ENCODE data around the gene TIMP3. TPM values are rescaled to one million over a fixed set of nuclear protein-coding genes. Genes with fewer than 3 reads are reported as not detected.

Gene TIMP3
- total and polyA plus RNA-seq, 2 donors (not counting 3 experiments of a cell fraction or from before 2014, with no cell fraction given): 0.22 to 2.0 TPM

GRCh38 chr22:32905400-32905799 lies 103.9 kb downstream of the TIMP3 start:
- peaks cover 4% of the 10 kb centered on the region for H3K9me3 ChIP-seq (replicated peaks; ENCODE audit: control insufficient read depth, insufficient read depth, low read length)
- dilution Hi-C loops (cut with MboI; ENCODE audit: extremely low pct_ligation_motif_present, low sequenced_read_pairs): no loop called here
- TF ChIP-seq JUN (IDR thresholded peaks at IDR 0.05; ENCODE audit: borderline replicate concordance, insufficient read depth, insufficient read length, low read depth): no peak
- no peak for TF ChIP-seq CTCF (IDR thresholded peaks at IDR 0.05; ENCODE audit: extremely low read depth in 1 of 2, insufficient read depth in 1 of 2, low read depth in 1 of 2, low read length in 2 of 2)
- TF ChIP-seq GATA2 (IDR thresholded peaks at IDR 0.05; ENCODE audit: insufficient read depth, insufficient read length, low read depth, low read length): no peak
- TF ChIP-seq POLR2AphosphoS5 (IDR thresholded peaks at IDR 0.05; ENCODE audit: insufficient read depth, low read depth, low read length): no peak
- TF ChIP-seq MAX (IDR thresholded peaks at IDR 0.05; ENCODE audit: insufficient read depth, insufficient read length): no peak
- no peak for TF ChIP-seq MYC (IDR thresholded peaks at IDR 0.05; ENCODE audit: low read depth, low read length)
- TF ChIP-seq POLR2A (IDR thresholded peaks at IDR 0.05; ENCODE audit: low read depth, low read length): no peak
- TF ChIP-seq EZH2 (IDR thresholded peaks at IDR 0.05; ENCODE audit: borderline replicate concordance, low read depth, low read length, severe bottlenecking): no peak
- TF ChIP-seq FOS (IDR thresholded peaks at IDR 0.05; ENCODE audit: borderline replicate concordance, insufficient read depth, low read length): no peak
- H3K4me1 ChIP-seq (ENCODE audit: control insufficient read depth, extremely low read depth, insufficient read depth, low read length): no peaks in the 10 kb centered on the region
- CTCF ChIA-PET: no interaction called here
- no peak overlapping the region for H3K9ac ChIP-seq (replicated peaks; ENCODE audit: extremely low read depth, insufficient read depth, low read length)
- no peaks in the 10 kb centered on the region for H3K36me3 ChIP-seq (ENCODE audit: control insufficient read depth in 2 of 2, extremely low read depth in 1 of 2, insufficient read depth in 2 of 2, low read length in 2 of 2)
- BruUV-seq (replicated peaks): no TSS peak
- no peak overlapping the region for H3K27ac ChIP-seq (ENCODE audit: insufficient read depth, low read depth, low read length)
- no peaks in the 10 kb centered on the region for H3K79me2 ChIP-seq (ENCODE audit: control insufficient read depth, insufficient read depth, low read length)
- no peak overlapping the region for H3K4me2 ChIP-seq (ENCODE audit: insufficient read depth, low read length)
- intact Hi-C loops (cut with micrococcal nuclease): no loop called here
- no peak for DNase-seq (ENCODE audit: low read depth, low spot score)
- no peak for FAIRE-seq
- no peak overlapping the region for H2AFZ ChIP-seq (ENCODE audit: low read depth, low read length)
- H3K4me3 ChIP-seq (replicated peaks in 1 of 3; ENCODE audit: insufficient read depth in 1 of 3, low read depth in 1 of 3, low read length in 3 of 3): no peak overlapping the region
- POLR2A ChIA-PET: no interaction called here
- no peaks in the 10 kb centered on the region for H4K20me1 ChIP-seq (replicated peaks; ENCODE audit: control insufficient read depth, extremely low read depth, insufficient read depth, low read length)
- H3K27me3 ChIP-seq (ENCODE audit: control insufficient read depth in 2 of 2, insufficient read depth in 2 of 2, low read length in 2 of 2): no peaks in the 10 kb centered on the region
- H3K9me1 ChIP-seq (replicated peaks; ENCODE audit: control insufficient read depth, extremely low read depth, insufficient read depth, low read length): no peaks in the 10 kb centered on the region
